ENCODE measurements around the gene ZNF503.

ZNF503 gene

GRCh38 chr10:75353183-75353582, 48.4 kb downstream of the ZNF503 start:
- no peak for DNase-seq (ENCODE audit: low read depth)

GRCh38 chr10:75352650-75353049, 48.9 kb downstream of the ZNF503 start:
- DNase-seq (ENCODE audit: low read depth) = no peak

- no peak for DNase-seq (ENCODE audit: low read depth)
These were observed 49.9 kb downstream of the ZNF503 start for GRCh38 chr10:75351637-75352036.

GRCh38 chr10:75350791-75351190, 50.8 kb downstream of the ZNF503 start:
- DNase-seq (ENCODE audit: low read depth) = no peak
